Measurements from ENCODE around the gene GJE1.
A peak's percentile ranks its signal among the peaks of the same experiment; 100 is the strongest.
"Not testable (repeated sequence)": the region's sequence is repeated elsewhere in the genome, so short reads cannot be mapped to it uniquely, and the experiment has no call there.

The GJE1 gene

GRCh38 chr6:142154336-142154735 lies 21.6 kb downstream of the GJE1 start:
- H3K27ac ChIP-seq, result no peak overlapping the region

GRCh38 chr6:142155091-142155490 lies 22.4 kb downstream of the GJE1 start:
- TF ChIP-seq CTCF (conservative IDR thresholded peaks at IDR 0.05) (no peak), ZFX (IDR thresholded peaks at IDR 0.05) (no peak)
- no peak overlapping the region for H3K27ac ChIP-seq

More at GRCh38 chr6:142154336-142154735, 21.6 kb downstream of the GJE1 start:
- TF ChIP-seq ZFX (IDR thresholded peaks at IDR 0.05), result no peak
- no peak for TF ChIP-seq CTCF (conservative IDR thresholded peaks at IDR 0.05)

GRCh38 chr6:142155895-142156757 lies 23.4 kb downstream of the GJE1 start:
- TF ChIP-seq CTCF (conservative IDR thresholded peaks at IDR 0.05) (peak; percentile 62), ZFX (IDR thresholded peaks at IDR 0.05) (no peak)
- no peak overlapping the region for H3K27ac ChIP-seq

- H3K27ac ChIP-seq, result not testable (repeated sequence)
- TF ChIP-seq CTCF (conservative IDR thresholded peaks at IDR 0.05), result peak; percentile 24
These were observed 24.0 kb downstream of the GJE1 start for GRCh38 chr6:142156758-142157068.

GRCh38 chr6:142162780-142163179 lies 30.1 kb downstream of the GJE1 start:
- TF ChIP-seq ZFX (IDR thresholded peaks at IDR 0.05) (no peak), CTCF (conservative IDR thresholded peaks at IDR 0.05) (no peak)
- H3K27ac ChIP-seq, result no peak overlapping the region

- H3K27ac ChIP-seq, result no peak overlapping the region
- no peak for TF ChIP-seq ZFX (IDR thresholded peaks at IDR 0.05)
- no peak for TF ChIP-seq CTCF (conservative IDR thresholded peaks at IDR 0.05)
These were observed 32.5 kb downstream of the GJE1 start for GRCh38 chr6:142165227-142165626.

GRCh38 chr6:142167071-142167470 lies 34.3 kb downstream of the GJE1 start:
- TF ChIP-seq ZFX (IDR thresholded peaks at IDR 0.05), result no peak
- TF ChIP-seq CTCF (conservative IDR thresholded peaks at IDR 0.05), result no peak
- H3K27ac ChIP-seq, result no peak overlapping the region

All from C4-2B (cell line).